CD4-positive, alpha-beta memory T cell (primary cell): ENCODE measurements around the gene GUCA2A. TPM values are rescaled to one million over a fixed set of nuclear protein-coding genes. Genes with fewer than 3 reads are reported as not detected.

Experiments used
- CTCF ChIA-PET: fragments of 350-600 bp; sonication (Branson Sonifier 250); formaldehyde crosslinking; loops from one replicate; lab custom pipeline; 2021; ENCODE audit warnings: inconsistent platforms; ENCODE audit not compliant: partially characterized antibody; lab: Charles Lee
- POLR2A ChIA-PET: fragments of 350-600 bp; sonication (Branson Sonifier 250); formaldehyde crosslinking; loops from one replicate; lab custom pipeline; 2021; ENCODE audit not compliant: partially characterized antibody; lab: Charles Lee
- DNase-seq, 5 donors: peaks; one replicate each; pipeline versions ENCODE4 v3.0.0 to v3.0.0-alpha.2; 2020 to 2022; ENCODE audit warnings: mixed read lengths in 1 of 5
- H3K27ac ChIP-seq: one replicate; pipeline ENCODE4 v1.7.0; 2013; ENCODE audit warnings: low read depth, low read length
- H3K27me3 ChIP-seq: 2 replicates; pipeline ENCODE4 v1.7.0; 2013; ENCODE audit warnings: mild to moderate bottlenecking, low read length, moderate library complexity; ENCODE audit not compliant: insufficient read depth
- H3K36me3 ChIP-seq: 2 replicates; pipeline ENCODE4 v1.7.0; 2013; ENCODE audit warnings: mild to moderate bottlenecking, low read length, moderate library complexity; ENCODE audit not compliant: insufficient read depth
- H3K4me1 ChIP-seq: 2 replicates; pipeline ENCODE4 v1.7.0; 2013; ENCODE audit warnings: mild to moderate bottlenecking, low read length, moderate library complexity; ENCODE audit not compliant: insufficient read depth
- H3K4me3 ChIP-seq, 2 donors: one replicate each; pipeline ENCODE4 v1.7.0; 2013; ENCODE audit warnings: low read length in 2 of 2, mild to moderate bottlenecking in 1 of 2
- H3K9me3 ChIP-seq, 2 donors: one replicate each; pipeline ENCODE4 v1.7.0; 2013; ENCODE audit warnings: low read length in 2 of 2, control low read depth in 1 of 2; ENCODE audit not compliant: control insufficient read depth in 1 of 2
- H3K27ac Mint-ChIP-seq, 7 donors: one replicate each; pipeline ENCODE4 v1.8.0; 2020 to 2021; ENCODE audit warnings: mixed read lengths in 7 of 7, mild to moderate bottlenecking in 6 of 7, inconsistent platforms in 3 of 7, moderate library complexity in 3 of 7
- H3K27me3 Mint-ChIP-seq, 2 donors: one replicate each; pipeline ENCODE4 v1.8.0; 2020 to 2021; ENCODE audit warnings: mixed read lengths in 2 of 2
- H3K36me3 Mint-ChIP-seq, 2 donors: one replicate each; pipeline ENCODE4 v1.8.0; 2020 to 2021; ENCODE audit warnings: mixed read lengths in 2 of 2, inconsistent platforms in 1 of 2, mild to moderate bottlenecking in 1 of 2
- H3K4me1 Mint-ChIP-seq, 4 donors: one replicate each; pipeline ENCODE4 v1.8.0; 2020 to 2021; ENCODE audit warnings: mixed read lengths in 4 of 4, mild to moderate bottlenecking in 1 of 4
- H3K4me3 Mint-ChIP-seq, 8 donors: one replicate each; pipeline ENCODE4 v1.8.0; 2020 to 2021; ENCODE audit warnings: mixed read lengths in 8 of 8, mild to moderate bottlenecking in 7 of 8, moderate library complexity in 6 of 8, inconsistent platforms in 3 of 8
- H3K9me3 Mint-ChIP-seq, 8 donors: one replicate each; pipeline ENCODE4 v1.8.0; 2020 to 2021; ENCODE audit warnings: mixed read lengths in 8 of 8, mild to moderate bottlenecking in 5 of 8, inconsistent platforms in 3 of 8, moderate library complexity in 1 of 8
- intact Hi-C: fragments of 100-400 bp; cut with micrococcal nuclease; formaldehyde crosslinking; loops from one replicate; pipeline ENCODE4 v1.15.1; 2023
- polyA plus RNA-seq, 2 donors: library from polyadenylated mRNA; unstranded; fragments of 300-500 nt; fragmentation: Illumina TruSeq; gene quantifications; one replicate each; pipeline ENCODE4 v1.2.3, GENCODE V29; 2021
- total RNA-seq, 2 experiments: library from RNA; stranded (reverse); gene quantifications; one replicate each; pipeline ENCODE4 v1.2.3, GENCODE V29; 2021

GUCA2A gene
- total and polyA plus RNA-seq, 4 experiments from 2014 or later, result not detected

DNA sequence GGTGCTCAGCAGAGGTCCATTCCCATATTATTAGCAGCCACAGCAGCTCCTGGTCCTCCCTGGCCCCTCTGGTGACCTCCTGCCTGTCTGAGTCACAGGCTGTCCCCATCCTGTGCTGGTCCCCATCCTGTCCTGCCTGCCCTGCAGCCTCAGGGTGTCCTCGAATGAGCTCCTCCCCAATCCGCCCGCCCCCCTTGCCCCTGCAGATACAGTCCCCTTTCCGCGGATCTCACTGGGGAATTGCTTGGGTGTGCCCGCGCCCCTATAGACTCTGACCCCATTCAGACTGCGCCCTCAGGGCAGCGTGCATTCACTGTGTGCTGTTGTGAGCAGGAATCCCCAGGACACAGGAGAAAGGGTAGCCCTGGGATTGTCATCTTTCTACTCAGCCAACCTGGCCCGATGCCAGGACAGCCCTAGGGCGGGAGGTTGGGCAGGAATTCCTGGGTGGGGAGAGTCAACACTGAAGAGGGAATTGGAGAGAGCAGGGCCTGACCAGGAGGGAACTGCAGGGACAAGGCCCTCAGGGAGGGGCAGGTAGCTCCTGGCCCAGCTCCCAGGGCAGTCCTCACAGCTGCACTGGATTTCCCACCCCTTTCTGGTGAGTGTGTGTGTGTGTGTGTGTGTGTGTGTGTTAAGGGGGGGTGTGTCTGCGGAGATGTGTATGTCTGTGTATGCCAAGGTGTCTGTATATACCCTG is 1.1 kb upstream of the GUCA2A start:
- H3K36me3 Mint-ChIP-seq, result no peaks in the 10 kb centered on the region
- H3K27me3 Mint-ChIP-seq, result peaks cover 6 to 7% of the 10 kb centered on the region in 2 donors
- no peaks in the 10 kb centered on the region for H3K4me1 Mint-ChIP-seq
- peaks cover 0 to 12% (median 8%) of the 10 kb centered on the region in 8 donors for H3K9me3 Mint-ChIP-seq
- no peak overlapping the region for H3K4me3 Mint-ChIP-seq
- Histone ChIP-seq H3K4me3 (no peak overlapping the region), H3K4me1 (no peaks in the 10 kb centered on the region), H3K27ac (no peak overlapping the region), H3K36me3 (no peaks in the 10 kb centered on the region), H3K27me3 (no peaks in the 10 kb centered on the region), H3K9me3 (no peaks in the 10 kb centered on the region)
- POLR2A ChIA-PET, result no interaction called here
- CTCF ChIA-PET, result interaction anchor here (5.8 kb wide), 1 partner anchor 9 kb away, joined by 52 read pairs; no protein-coding TSS in a partner anchor
- H3K27ac Mint-ChIP-seq, result peak overlapping the region in 1 of 7 donors; percentile 55
- intact Hi-C loops, result no loop called here
- DNase-seq, result no peak

GRCh38 chr1:42163536-42164503 is 725 bp downstream of the GUCA2A start:
- peaks cover 0 to 3% (median 0%) of the 10 kb centered on the region in 4 donors for H3K4me1 Mint-ChIP-seq
- Histone ChIP-seq H3K4me3 (no peak overlapping the region), H3K4me1 (no peaks in the 10 kb centered on the region), H3K27me3 (no peaks in the 10 kb centered on the region), H3K27ac (no peak overlapping the region), H3K36me3 (no peaks in the 10 kb centered on the region), H3K9me3 (no peaks in the 10 kb centered on the region)
- H3K4me3 Mint-ChIP-seq, result no peak overlapping the region
- H3K27ac Mint-ChIP-seq, result no peak overlapping the region
- POLR2A ChIA-PET, result no interaction called here
- no peak for DNase-seq
- H3K36me3 Mint-ChIP-seq, result no peaks in the 10 kb centered on the region
- CTCF ChIA-PET, result interaction anchor here (5.8 kb wide), 1 partner anchor 11 kb away, joined by 52 read pairs; no protein-coding TSS in a partner anchor
- H3K27me3 Mint-ChIP-seq, result peaks cover 6 to 7% of the 10 kb centered on the region in 2 donors
- intact Hi-C loops, result no loop called here
- peaks cover 0 to 15% (median 11%) of the 10 kb centered on the region in 8 donors for H3K9me3 Mint-ChIP-seq

DNA sequence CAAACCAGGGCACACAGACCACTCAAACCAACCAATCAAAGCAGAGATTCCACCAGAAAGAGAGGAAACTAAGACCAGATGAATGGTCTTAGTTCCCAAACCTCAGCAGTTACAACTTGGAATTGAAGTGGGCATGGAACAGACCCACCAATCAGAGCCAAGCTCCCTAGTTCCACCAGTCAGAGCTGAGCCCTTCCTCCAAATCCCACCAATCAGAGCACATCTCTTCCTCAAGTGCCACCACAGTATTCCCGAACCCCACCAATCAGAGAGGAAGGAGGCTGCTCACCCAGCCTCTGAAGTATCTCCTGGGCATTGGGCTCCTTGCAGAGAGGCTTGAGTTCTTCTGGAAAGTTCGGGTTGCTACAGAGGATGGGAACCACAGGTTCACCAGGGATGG is 1.4 kb downstream of the GUCA2A start:
- CTCF ChIA-PET, result interaction anchor here (5.8 kb wide), 1 partner anchor 11 kb away, joined by 52 read pairs; no protein-coding TSS in a partner anchor
- H3K9me3 Mint-ChIP-seq, result peaks cover 0 to 15% (median 11%) of the 10 kb centered on the region in 8 donors
- POLR2A ChIA-PET, result no interaction called here

GRCh38 chr1:42162181-42162580 is 2.4 kb downstream of the GUCA2A start:
- CTCF ChIA-PET, result interaction anchor here (5.8 kb wide), 1 partner anchor 12 kb away, joined by 52 read pairs; no protein-coding TSS in a partner anchor
- Histone ChIP-seq H3K4me1 (no peaks in the 10 kb centered on the region), H3K27me3 (no peaks in the 10 kb centered on the region), H3K4me3 (no peak overlapping the region), H3K36me3 (no peaks in the 10 kb centered on the region), H3K9me3 (no peaks in the 10 kb centered on the region), H3K27ac (no peak overlapping the region)
- Mint-ChIP-seq H3K4me3 (no peak overlapping the region), H3K27me3 (peaks cover 6 to 7% of the 10 kb centered on the region in 2 donors), H3K9me3 (peaks cover 0 to 15% (median 11%) of the 10 kb centered on the region in 8 donors), H3K27ac (no peak overlapping the region), H3K36me3 (no peaks in the 10 kb centered on the region), H3K4me1 (peaks cover 4 to 9% (median 6%) of the 10 kb centered on the region in 4 donors)
- DNase-seq, result no peak
- intact Hi-C loops, result no loop called here
- POLR2A ChIA-PET, result no interaction called here

More for the DNA sequence above, 1.4 kb downstream of the GUCA2A start:
- intact Hi-C loops, result no loop called here
- no peak overlapping the region for H3K4me3 ChIP-seq
- no peaks in the 10 kb centered on the region for H3K36me3 ChIP-seq
- Mint-ChIP-seq H3K4me1 (peaks cover 0 to 3% (median under 1%) of the 10 kb centered on the region in 4 donors), H3K36me3 (no peaks in the 10 kb centered on the region), H3K27me3 (peaks cover 6 to 7% of the 10 kb centered on the region in 2 donors), H3K27ac (no peak overlapping the region), H3K4me3 (no peak overlapping the region)
- no peaks in the 10 kb centered on the region for H3K9me3 ChIP-seq
- H3K27me3 ChIP-seq, result no peaks in the 10 kb centered on the region
- H3K27ac ChIP-seq, result no peak overlapping the region
- H3K4me1 ChIP-seq, result no peaks in the 10 kb centered on the region
- no peak for DNase-seq

DNA sequence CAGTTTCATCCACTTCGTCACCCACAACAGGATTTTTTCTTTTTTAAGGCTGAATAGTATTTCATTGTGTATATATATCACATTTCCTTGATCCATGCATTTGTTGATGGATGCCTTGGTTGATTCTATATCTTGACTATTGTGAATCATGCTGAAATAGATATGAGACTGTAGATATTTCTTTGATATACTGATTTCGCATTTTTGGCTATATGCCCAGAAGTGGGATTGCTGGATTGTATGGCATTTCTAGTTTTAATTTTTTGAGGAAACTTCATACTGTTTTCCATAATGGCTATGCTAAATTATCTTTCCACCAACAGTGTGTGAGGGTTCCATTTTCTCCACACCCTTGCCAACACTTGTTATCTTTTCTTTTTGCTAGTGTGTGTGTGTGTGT is 6.4 kb downstream of the GUCA2A start:
- Histone ChIP-seq H3K27ac (no peak overlapping the region), H3K27me3 (no peaks in the 10 kb centered on the region), H3K9me3 (no peaks in the 10 kb centered on the region), H3K4me3 (no peak overlapping the region), H3K4me1 (no peaks in the 10 kb centered on the region), H3K36me3 (no peaks in the 10 kb centered on the region)
- no peak overlapping the region for H3K4me3 Mint-ChIP-seq
- H3K9me3 Mint-ChIP-seq, result peaks cover 0 to 15% (median 11%) of the 10 kb centered on the region in 8 donors
- ChIA-PET POLR2A (no interaction called here), CTCF (interaction anchor here (1.0 to 4.7 kb wide), 2 partner anchors 15 to 585 kb away, joined by 3 to 26 read pairs; no protein-coding TSS in a partner anchor)
- DNase-seq, result no peak
- H3K36me3 Mint-ChIP-seq, result no peaks in the 10 kb centered on the region
- peaks cover 0 to 7% of the 10 kb centered on the region in 2 donors for H3K27me3 Mint-ChIP-seq
- H3K27ac Mint-ChIP-seq, result no peak overlapping the region
- intact Hi-C loops, result loop anchor here (5.0 kb wide), 1 partner anchor 586 kb away; no protein-coding TSS in a partner anchor
- peaks cover 4 to 9% (median 6%) of the 10 kb centered on the region in 4 donors for H3K4me1 Mint-ChIP-seq

- POLR2A ChIA-PET, result interaction anchor here (0.6 kb wide), 1 partner anchor 594 kb away, joined by 3 read pairs; no protein-coding TSS in a partner anchor
- Histone ChIP-seq H3K4me1 (no peaks in the 10 kb centered on the region), H3K27me3 (no peaks in the 10 kb centered on the region), H3K9me3 (no peaks in the 10 kb centered on the region), H3K36me3 (no peaks in the 10 kb centered on the region), H3K27ac (no peak overlapping the region), H3K4me3 (no peak overlapping the region)
- intact Hi-C loops, result loop anchor here (5.0 kb wide), 1 partner anchor 585 kb away; no protein-coding TSS in a partner anchor
- H3K4me1 Mint-ChIP-seq, result peaks cover 4 to 9% (median 6%) of the 10 kb centered on the region in 4 donors
- CTCF ChIA-PET, result interaction anchor here (1.0 to 4.7 kb wide), 2 partner anchors 15 to 584 kb away, joined by 3 to 26 read pairs; no protein-coding TSS in a partner anchor
- DNase-seq, result no peak
- no peaks in the 10 kb centered on the region for H3K36me3 Mint-ChIP-seq
- H3K27ac Mint-ChIP-seq, result peak overlapping the region in 2 of 7 donors; percentile 14 to 88
- H3K27me3 Mint-ChIP-seq, result peaks cover under 1 to 5% of the 10 kb centered on the region in 2 donors
- no peak overlapping the region for H3K4me3 Mint-ChIP-seq
- peaks cover 0 to 15% (median 11%) of the 10 kb centered on the region in 8 donors for H3K9me3 Mint-ChIP-seq
Measured at GRCh38 chr1:42157667-42158066, 6.9 kb downstream of the GUCA2A start.
